Gastroesophageal sphincter (tissue), 4 donors: Measurements from ENCODE around the gene SASH3. TPM values are rescaled to one million over a fixed set of nuclear protein-coding genes. Genes with fewer than 3 reads are reported as not detected.

Experiments used
- ATAC-seq: fragments of 150-250 bp; one replicate; pipeline ENCODE4 v1.9.1; 2016; ENCODE audit warnings: mild to moderate bottlenecking, moderate library complexity
- H3K27ac ChIP-seq, 4 donors: fragments of 200-600 bp; sonication (generic) in 3 of 4; 1 replicate in 3 of 4; 2 replicates in 1 of 4; pipeline ENCODE4 v1.5.1; 2016 to 2019
- H3K27me3 ChIP-seq: fragments of 200-600 bp; sonication (generic); one replicate; pipeline ENCODE4 v1.5.1; 2019
- H3K36me3 ChIP-seq, 2 donors: fragments of 200-600 bp; sonication (generic); one replicate each; pipeline ENCODE4 v1.5.1; 2019; ENCODE audit warnings: control low read depth in 1 of 2
- H3K4me1 ChIP-seq, 3 donors: fragments of 200-600 bp; sonication (generic); 1 replicate in 2 of 3; 2 replicates in 1 of 3; pipeline ENCODE4 v1.5.1; 2016 to 2019; ENCODE audit warnings: control low read depth in 2 of 3
- H3K4me3 ChIP-seq, 2 donors: fragments of 200-600 bp; sonication (generic); one replicate each; pipeline ENCODE4 v1.5.1; 2019; ENCODE audit warnings: mild to moderate bottlenecking in 1 of 2, moderate library complexity in 1 of 2
- H3K9me3 ChIP-seq, 3 donors: fragments of 200-600 bp; sonication (generic); one replicate each; pipeline ENCODE4 v1.5.1; 2017 to 2019; ENCODE audit warnings: control low read depth in 2 of 3
- EP300 ChIP-seq: sonication (generic); formaldehyde crosslinking; IDR thresholded peaks from one replicate; pipeline ENCODE4 v1.6.1; 2017; ENCODE audit warnings: antibody characterized with exemption, mild to moderate bottlenecking
- POLR2A ChIP-seq, 2 donors: fragments of 450-650 bp; IDR thresholded peaks; one replicate each; pipeline ENCODE4 v1.6.1; 2017; ENCODE audit warnings: antibody characterized with exemption in 2 of 2, mild to moderate bottlenecking in 2 of 2, moderate library complexity in 1 of 2
- POLR2AphosphoS5 ChIP-seq: sonication (generic); formaldehyde crosslinking; IDR thresholded peaks from one replicate; pipeline ENCODE4 v1.6.1; 2017; ENCODE audit warnings: antibody characterized with exemption
- whole genome bisulfite sequencing, 2 donors: methylation state at CpG; one replicate each; pipeline ENCODE4 v1.1.5; 2018; ENCODE audit warnings: low coverage in 1 of 2; 5-methylcytosine and 5-hydroxymethylcytosine counted together
- total RNA-seq, 4 donors: library from RNA; depleted of rRNA; stranded (reverse); fragments of >200 nt; gene quantifications; one replicate each; pipeline ENCODE4 v1.1.0, GENCODE V29; 2016
- TF ChIP-seq, protein P1 (sequence below), 4 experiments: fragments of 200-600 bp in 2 of 4; fragments of 450-650 bp in 2 of 4; sonication (generic) in 1 of 4; IDR thresholded peaks; one replicate each; pipeline ENCODE4 v1.5.1; 2017 to 2019; ENCODE audit warnings: antibody characterized with exemption in 4 of 4, mild to moderate bottlenecking in 2 of 4, moderate library complexity in 2 of 4

SASH3 gene
- total RNA-seq, 4 donors from 2014 or later = 1.9 to 8.2 (median 5.3) TPM

DNA sequence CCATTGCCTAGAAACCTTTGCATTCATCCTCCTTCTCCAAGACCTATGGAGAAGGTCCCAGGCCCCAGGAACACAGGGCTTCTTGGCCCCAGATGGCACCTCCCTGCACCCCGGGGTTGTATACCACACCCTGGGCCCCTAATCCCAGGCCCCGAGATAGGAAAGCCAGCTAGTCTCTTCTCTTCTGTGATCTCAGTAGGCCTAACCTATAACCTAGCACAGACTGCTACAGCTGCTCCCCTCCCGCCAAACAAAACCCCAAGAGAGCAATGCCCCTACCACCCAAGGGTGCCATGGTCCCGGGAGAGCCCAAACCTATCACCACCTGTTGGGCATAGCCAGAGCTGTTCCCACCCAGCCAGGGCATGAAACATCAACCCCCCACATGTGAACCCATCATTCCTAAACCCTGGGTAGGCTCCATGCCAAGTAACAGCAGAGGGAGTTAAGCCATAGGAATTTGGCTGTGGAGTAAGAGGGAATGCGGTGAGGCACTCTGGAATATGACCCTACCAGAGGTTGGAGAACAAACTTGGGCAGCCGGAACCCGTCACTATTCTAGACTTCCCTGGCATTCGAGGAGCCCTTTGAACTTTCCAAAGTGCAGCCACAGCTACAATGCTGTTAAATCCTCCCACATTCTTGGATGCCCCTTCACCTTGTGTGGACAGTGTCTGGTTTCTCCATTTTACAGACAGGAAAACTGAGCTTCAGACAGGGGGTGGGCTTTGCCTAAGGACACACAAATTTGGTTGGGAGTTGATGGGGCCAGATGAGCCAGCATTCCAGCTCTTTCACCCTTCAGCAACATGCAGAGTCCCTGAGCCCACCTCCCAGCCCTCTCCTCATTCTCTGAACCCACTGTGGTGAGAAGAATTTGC lies 10.9 kb upstream of the SASH3 start:
- no peaks in the 10 kb centered on the region for H3K4me1 ChIP-seq
- 81% methylated on average over 5 of the region's 8 CpGs; no CpG with 5 or more reads in 1 of the 2 donors for WGBS, 2 donors
- H3K27ac ChIP-seq = no peak overlapping the region
- H3K9me3 ChIP-seq = no peaks in the 10 kb centered on the region
- no peaks in the 10 kb centered on the region for H3K27me3 ChIP-seq
- no peak for TF ChIP-seq EP300
- no peak for TF ChIP-seq POLR2AphosphoS5
- no peak for TF ChIP-seq POLR2A (IDR thresholded peaks at IDR 0.05)
- TF ChIP-seq, protein P1, sequence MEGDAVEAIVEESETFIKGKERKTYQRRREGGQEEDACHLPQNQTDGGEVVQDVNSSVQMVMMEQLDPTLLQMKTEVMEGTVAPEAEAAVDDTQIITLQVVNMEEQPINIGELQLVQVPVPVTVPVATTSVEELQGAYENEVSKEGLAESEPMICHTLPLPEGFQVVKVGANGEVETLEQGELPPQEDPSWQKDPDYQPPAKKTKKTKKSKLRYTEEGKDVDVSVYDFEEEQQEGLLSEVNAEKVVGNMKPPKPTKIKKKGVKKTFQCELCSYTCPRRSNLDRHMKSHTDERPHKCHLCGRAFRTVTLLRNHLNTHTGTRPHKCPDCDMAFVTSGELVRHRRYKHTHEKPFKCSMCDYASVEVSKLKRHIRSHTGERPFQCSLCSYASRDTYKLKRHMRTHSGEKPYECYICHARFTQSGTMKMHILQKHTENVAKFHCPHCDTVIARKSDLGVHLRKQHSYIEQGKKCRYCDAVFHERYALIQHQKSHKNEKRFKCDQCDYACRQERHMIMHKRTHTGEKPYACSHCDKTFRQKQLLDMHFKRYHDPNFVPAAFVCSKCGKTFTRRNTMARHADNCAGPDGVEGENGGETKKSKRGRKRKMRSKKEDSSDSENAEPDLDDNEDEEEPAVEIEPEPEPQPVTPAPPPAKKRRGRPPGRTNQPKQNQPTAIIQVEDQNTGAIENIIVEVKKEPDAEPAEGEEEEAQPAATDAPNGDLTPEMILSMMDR (IDR thresholded peaks at IDR 0.05) = no peak
- ATAC-seq = no peak
- H3K36me3 ChIP-seq = no peaks in the 10 kb centered on the region
- no peak overlapping the region for H3K4me3 ChIP-seq

DNA sequence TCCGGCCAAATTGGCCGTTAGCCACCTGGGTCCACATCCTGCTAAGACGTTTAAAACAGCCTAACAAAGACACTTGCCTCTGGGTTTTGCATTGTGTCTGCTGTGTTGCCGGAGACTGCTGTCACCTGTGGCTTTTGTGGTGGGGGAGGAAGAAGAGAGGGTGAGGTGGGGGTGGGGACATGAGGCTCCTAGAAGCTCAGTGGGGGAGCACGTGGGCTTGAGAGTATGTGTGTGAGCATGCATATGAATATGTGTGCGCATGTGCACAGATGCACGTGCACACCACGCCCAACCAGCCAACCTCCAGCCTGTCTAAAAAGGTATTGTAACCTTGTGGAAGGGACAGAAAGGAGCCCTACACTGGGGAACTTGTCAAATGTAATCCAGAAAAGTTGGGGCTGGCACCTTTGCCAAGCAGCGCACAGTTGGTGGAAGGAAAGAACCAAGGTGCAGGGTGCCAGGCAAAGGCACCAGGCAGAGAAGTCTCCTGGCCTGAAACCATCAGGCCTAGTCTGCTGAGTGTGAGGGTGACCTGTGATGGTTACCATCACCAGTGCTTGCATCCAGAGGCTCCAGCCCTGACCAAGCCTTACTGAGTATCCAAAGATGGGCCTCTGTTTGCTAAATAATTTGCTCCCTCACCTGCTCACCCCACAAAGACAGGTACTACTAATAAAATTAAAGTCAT lies 10.1 kb upstream of the SASH3 start:
- Histone ChIP-seq H3K27ac (no peak overlapping the region), H3K4me1 (no peaks in the 10 kb centered on the region)
- 100% methylated on average over 1 of the region's 9 CpGs; no CpG with 5 or more reads in 1 of the 2 donors for WGBS, 2 donors

DNA sequence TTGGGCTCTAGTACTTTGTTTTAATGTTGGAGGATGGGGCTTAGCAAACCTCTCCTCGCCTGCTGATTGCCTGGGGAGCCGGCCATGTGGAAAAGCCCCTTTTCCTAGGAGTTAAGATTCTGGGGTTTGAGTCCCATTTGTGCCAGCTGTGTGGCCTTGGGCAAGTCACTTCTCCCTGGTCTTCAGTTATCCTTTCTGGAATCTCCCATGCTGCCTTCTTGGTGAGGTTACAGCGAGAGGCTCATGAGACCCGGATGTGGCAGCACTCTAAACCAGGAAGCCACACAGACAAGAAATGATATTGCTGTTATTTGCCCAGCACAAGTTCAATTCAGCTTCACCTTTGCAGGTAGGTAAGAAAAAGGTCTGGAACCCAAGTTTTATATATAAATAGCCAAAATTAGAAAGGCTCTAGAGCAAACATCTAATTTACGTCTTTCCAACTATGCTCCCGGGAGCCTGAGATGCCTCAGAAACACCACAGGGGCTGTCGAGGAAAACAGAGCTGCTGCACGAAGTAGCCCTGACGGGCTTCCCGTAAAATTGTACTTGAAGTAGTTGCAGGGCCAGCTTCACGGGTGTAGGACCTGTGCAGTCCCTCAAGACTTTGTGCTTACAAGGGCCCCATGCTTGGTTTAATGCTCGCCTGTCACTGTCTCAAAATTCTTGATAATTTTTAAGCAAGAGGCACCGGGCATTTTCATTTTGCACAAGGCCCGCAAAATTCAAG lies 8.3 kb upstream of the SASH3 start:
- TF ChIP-seq EP300 (no peak), POLR2A (IDR thresholded peaks at IDR 0.05) (no peak), POLR2AphosphoS5 (no peak)
- TF ChIP-seq, protein P1 (IDR thresholded peaks at IDR 0.05) = no peak
- Histone ChIP-seq H3K36me3 (no peaks in the 10 kb centered on the region), H3K27me3 (no peaks in the 10 kb centered on the region), H3K27ac (no peak overlapping the region), H3K4me3 (no peak overlapping the region), H3K9me3 (no peaks in the 10 kb centered on the region), H3K4me1 (no peaks in the 10 kb centered on the region)
- WGBS, 2 donors = 65% methylated on average over 2 to 8 of the region's 14 CpGs
- no peak for ATAC-seq

More for the DNA sequence above, 10.1 kb upstream of the SASH3 start:
- Histone ChIP-seq H3K9me3 (no peaks in the 10 kb centered on the region), H3K27me3 (no peaks in the 10 kb centered on the region), H3K36me3 (no peaks in the 10 kb centered on the region), H3K4me3 (no peak overlapping the region)
- no peak for ATAC-seq
- TF ChIP-seq POLR2AphosphoS5 (no peak), EP300 (no peak), POLR2A (IDR thresholded peaks at IDR 0.05) (no peak)
- TF ChIP-seq, protein P1 (IDR thresholded peaks at IDR 0.05) = no peak

DNA sequence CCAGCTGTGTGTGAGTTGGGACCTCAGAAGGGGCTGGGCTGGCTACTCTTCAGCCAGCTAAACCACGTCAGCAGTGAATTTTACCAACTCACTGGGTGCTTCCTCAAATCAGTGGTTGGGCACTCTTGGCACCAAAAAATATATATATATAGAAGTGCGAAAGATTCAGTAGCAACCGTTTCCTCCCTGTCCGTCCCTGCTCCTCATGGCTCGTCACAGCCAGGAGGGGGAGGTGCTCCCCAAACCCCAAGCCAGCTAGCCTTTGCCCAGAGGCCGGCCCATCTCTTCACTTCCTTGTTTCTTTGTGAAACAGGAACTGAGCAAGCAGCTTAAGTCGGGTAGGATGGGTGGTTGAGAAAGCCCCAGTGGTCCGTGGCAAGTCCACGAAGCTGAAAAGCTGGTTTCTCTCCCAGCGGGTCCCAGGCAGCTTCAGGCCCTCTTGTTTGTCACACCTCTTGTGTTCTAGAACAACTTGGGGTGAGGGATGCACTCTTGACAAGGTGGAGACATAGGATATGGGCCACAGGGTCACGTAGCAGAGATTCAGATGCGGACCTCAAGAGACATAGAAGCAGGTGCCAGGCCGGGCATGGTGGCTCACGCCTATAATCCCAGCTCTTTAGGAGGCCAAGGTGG lies 6.8 kb upstream of the SASH3 start:
- TF ChIP-seq, protein P1 (IDR thresholded peaks at IDR 0.05) = no peak
- no peak for TF ChIP-seq POLR2AphosphoS5
- TF ChIP-seq EP300 = no peak
- TF ChIP-seq POLR2A (IDR thresholded peaks at IDR 0.05) = no peak
- Histone ChIP-seq H3K4me1 (no peaks in the 10 kb centered on the region), H3K27ac (no peak overlapping the region), H3K36me3 (no peaks in the 10 kb centered on the region), H3K9me3 (no peaks in the 10 kb centered on the region), H3K27me3 (no peaks in the 10 kb centered on the region), H3K4me3 (no peak overlapping the region)
- ATAC-seq = peak; percentile 48
- WGBS, 2 donors = no CpG with 5 or more reads among the region's 14 CpGs
